ENCODE results near the gene MAPK11.
"Not testable (repeated sequence)": the region's sequence is repeated elsewhere in the genome, so short reads cannot be mapped to it uniquely, and the experiment has no call there.

Gene MAPK11

GRCh38 chr22:50275181-50276055 lies 5.2 kb upstream of the MAPK11 start:
- FAIRE-seq = no peak

DNA sequence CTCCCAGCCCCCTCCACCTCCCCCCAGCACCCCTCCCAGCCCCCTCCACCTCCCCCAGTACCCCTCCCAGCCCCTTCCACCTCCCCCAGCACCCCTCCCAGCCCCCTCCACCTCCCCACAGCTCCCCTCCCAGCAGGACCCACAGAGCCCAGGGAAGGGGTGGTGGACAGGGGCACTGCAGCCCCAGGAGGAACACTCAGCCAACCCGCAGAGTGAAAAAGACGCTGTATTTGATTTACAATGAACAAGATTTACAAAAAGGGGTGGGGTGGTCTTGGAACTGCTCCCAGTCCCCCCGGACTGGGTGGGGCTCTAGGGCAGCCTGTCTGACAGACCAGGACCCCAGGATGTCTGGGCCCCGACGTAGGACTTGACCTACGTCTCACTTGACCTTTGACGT lies 4.6 kb upstream of the MAPK11 start:
- no peak for FAIRE-seq

DNA sequence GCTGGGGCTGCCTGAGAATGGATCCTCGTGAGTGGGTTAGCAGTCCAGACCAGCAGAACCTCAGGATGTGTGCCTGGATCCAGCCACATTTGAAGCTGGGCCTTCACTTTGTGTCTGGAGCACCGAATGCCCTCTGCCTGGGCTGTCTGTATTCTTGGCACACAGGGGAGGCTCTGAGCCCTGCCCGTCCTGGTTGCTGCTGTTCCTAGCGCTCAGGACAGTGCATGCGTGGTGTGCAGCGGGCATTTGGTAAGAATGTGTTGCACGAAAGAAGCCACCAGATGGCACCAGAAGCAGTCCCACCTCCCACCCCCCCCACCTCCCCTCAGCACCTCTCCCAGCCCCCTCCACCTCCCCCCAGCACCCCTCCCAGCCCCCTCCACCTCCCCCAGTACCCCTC lies 4.1 kb upstream of the MAPK11 start:
- FAIRE-seq = no peak

- FAIRE-seq = not testable (repeated sequence)
These were observed 3.6 kb upstream of the MAPK11 start for GRCh38 chr22:50273781-50274180.

GRCh38 chr22:50273352-50273751 lies 3.2 kb upstream of the MAPK11 start:
- not testable (repeated sequence) for FAIRE-seq

DNA sequence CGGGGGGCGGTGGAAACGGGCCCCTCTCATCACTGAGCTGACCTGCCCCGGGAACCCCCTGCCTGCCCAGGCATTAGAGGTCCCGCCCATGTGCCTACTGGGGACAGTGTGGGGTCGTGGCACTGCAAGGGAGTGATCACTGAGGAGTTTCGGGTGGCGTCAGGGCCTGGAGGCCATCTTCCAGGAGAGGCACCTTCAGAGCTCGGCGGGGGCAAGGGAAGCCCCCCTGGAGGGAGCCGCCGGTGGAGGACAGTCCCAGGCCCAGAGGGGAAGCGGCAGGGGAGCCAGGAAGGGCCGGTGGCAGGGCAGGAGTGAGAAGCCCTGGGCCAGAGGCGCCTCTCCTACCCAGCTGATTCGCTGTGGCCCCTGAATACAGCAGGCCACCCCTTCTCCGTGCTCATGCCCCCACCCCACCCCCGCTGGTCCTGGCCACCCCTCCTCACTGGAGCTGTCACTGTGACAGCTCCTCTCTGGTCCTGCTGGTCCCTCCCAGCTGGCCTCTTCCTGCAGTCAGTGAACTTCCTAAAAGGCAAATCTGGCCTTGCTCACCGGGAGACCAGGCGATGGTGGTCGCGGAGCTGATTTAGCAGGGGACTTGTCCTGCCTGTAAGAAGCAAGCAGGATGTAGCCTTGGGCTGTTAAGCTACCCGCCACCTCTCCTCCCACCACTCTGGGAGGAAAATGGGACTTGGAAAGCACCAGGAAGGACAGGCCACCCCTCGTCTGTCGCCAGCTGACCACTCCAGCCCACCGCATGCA lies 2.0 kb upstream of the MAPK11 start:
- no peak for FAIRE-seq

GRCh38 chr22:50271519-50271970 lies 1.4 kb upstream of the MAPK11 start:
- FAIRE-seq = no peak

GRCh38 chr22:50270666-50271394 lies 650 bp upstream of the MAPK11 start:
- no peak for FAIRE-seq

DNA sequence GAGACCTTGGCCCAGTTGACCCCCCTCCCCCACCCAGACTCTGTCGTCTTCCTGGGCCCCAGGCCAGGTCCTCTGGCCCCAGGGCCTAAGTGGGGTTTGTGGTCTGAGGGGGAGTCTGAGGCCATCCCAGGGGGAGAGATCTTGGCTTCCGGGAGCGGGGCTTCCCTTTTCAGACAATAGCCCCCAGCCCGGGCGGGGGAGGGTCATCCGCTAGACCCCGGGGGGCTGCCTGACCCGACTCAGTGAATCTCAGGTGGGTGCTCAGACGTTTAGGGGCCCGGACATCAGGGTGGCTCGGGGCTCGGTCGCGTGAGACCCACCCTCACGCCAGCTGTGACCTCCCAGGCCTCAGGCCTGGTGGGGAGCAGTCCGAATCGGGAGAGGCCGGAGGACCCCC lies 609 bp downstream of the MAPK11 start:
- FAIRE-seq = no peak

GRCh38 chr22:50268655-50269113 lies 1.5 kb downstream of the MAPK11 start:
- FAIRE-seq = no peak

GRCh38 chr22:50267591-50268390 lies 2.4 kb downstream of the MAPK11 start:
- FAIRE-seq = no peak

DNA sequence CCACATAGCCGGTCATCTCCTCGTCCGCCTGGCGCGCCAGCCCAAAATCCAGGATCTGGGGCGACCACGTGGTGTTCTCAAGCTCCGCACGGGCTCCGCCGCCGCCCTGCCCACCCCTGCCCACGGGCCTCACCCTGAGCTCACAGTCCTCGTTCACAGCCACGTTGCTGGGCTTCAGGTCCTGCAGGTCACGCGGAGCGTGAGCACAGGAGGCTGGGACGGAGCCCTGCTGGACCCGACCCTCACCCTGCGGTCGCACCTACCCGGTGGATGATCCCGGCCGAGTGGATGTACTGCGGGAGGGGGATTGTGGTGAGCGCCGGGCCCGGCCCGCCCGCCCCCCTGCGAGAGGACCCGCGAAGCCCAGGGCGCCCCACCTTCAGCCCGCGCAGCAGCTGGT lies 3.2 kb downstream of the MAPK11 start:
- FAIRE-seq = no peak

DNA sequence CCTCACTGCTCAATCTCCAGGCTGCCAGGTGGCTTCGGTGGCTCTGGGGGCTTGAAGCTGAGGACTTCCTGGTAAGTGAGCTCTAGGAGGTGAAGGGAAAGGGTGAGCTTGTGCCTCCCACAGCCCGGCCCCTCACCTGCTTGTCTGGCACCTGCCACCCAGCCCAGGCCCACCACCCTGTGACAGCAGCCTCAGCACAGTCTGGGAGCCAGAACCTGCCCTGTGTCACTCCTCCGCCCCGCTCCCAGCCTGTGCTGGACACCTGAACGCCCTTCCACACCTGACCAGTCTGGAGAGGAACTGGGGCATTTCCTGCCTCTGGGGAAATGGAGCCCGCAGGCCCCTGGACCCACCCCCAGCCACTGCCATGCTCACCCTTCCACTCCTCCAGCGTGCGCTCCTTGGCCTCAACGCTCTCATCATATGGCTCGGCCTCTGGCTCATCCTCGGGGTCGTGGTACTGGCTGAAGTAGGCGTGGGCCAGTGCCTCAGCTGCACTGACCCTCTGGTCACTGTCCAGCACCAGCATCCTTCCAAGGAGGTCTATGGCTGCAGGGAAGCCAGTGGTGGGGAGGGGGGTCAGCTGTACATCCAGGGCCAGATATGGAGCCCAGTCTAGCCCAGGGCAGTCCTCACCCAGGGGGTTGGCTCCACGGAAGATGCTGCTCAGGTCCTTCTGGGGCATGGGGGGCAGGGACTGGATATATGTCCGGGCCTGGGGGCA lies 5.1 kb downstream of the MAPK11 start:
- FAIRE-seq = no peak

DNA sequence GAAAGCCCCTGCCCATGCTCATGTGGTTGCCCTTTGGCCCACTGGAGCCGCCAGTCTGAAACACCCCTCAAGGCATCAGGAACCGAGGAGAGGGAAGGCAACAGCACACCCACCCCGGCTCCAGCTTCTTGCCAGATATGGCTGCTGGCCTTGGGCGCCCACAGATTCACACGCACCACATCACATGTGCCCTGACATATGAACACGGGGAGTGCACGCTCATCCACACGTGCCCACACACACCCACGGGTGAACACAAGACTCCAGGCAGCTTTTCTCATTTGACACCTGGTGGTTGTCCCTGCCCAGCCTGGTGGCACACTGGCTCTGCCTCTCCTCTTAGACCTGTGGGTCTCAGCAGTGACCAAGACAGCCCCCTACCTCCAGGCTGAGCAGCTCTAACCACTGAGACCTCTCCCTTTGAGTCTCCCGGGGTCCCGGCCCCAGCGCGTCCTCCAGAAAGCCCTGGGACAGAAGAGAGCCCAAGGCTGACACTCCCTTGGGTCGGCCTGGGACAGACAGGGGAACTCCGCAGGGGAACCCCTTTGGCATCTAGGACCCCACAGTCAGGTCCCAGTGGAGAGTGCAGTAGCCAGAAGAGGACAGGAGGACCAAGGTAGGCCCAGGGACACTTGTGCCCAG lies 6.0 kb downstream of the MAPK11 start:
- no peak for FAIRE-seq

DNA sequence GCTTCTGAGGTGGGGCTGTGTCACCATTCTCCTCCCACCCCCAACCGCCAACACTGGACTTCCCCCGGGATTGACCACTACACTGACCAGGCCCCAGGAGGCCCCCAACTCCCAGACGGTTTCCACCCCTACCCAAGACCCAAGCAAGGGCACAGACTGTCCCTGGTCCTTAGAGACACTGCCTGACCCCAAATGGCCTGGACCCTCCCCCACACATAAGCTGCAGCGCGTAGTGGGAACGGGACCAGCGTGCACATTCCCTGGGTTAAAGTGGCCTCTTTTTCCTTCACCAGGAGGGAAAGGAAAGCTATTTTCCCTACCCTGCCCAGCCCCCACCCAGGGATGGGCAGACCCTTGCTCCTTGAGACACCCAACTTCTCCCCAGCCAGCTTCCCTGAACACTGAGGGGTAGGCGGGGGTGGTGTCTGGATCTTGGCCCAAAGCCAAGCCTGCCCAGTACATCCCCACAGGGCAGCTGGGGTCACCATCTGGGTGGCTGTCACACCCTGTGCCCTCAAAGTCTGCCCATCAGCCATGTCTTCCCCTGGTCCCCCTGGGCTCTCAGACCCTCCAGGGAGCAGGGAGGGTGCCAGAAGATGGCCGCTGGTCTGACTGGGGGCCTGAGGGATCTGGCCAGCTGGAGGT lies 7.1 kb downstream of the MAPK11 start:
- FAIRE-seq = no peak

DNA sequence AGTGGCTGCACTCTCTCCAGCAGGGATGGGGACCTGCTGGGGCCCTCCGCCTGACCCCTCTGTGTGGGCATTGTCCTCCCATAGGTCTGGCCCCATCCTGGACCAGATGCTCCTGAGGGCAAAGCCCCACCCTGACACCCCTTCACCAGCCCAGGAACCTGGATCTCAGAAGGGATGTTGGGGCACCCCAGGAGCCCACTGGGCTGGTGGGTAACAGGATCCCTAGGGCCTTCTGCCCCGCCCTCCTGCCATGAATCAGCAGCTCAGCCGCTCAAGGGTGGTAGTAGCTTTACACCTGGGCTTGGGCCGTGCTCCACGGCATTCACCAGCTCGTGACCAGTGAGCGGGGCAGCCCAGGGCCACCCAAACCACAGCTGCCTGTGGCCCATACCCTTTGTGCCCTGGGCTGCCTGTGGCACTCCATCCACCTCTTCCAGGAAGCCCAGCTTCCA lies 7.7 kb downstream of the MAPK11 start:
- no peak for FAIRE-seq

DNA sequence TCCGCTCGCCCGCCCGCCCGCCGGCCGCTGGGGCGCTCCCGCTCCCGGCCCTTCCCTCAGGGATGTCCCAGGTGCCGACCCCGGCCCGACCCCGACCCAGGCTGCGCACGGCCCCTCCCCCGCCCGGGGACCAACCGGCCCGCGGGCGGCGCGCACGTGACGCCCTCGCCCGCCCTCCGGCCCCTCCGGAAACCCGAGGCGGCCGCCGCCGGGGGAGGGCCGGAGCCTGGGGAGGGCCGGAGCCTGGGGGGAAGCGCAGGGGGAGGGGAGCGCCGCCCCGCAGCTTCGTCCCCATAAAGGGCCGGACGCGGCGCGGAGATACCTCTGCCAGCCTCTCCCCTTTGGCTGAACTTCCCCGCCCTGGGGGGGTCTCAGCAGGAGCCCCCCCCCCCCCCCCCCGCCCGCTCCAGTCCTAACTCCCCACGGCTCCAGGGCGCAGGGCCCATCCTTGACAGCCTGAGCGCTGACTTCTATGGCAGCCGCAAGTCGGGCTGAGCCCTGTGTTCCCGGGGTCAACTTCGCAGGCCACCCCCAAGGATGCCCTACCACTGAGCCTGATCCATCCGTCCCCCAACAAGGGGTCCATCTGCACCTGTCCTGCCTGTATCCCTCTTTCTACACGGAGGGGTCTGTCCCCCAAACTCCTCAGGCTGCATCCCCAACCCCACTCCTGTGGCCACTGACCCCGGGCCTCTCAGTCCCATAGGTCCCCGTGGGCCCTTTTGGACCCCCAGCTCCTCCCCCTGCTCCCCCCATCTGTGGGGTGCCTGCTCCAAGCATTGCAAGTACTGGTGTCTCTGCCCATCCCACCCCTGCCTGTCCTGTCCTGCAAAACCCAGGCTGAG lies 8.3 kb downstream of the MAPK11 start, which contains the start of gene MAPK12:
TSS of gene MAPK12 (minus strand) at position 69 of the 845 bp plus-strand sequence. CDS start 174 bp downstream, outside the sequence.
- FAIRE-seq = no peak

DNA sequence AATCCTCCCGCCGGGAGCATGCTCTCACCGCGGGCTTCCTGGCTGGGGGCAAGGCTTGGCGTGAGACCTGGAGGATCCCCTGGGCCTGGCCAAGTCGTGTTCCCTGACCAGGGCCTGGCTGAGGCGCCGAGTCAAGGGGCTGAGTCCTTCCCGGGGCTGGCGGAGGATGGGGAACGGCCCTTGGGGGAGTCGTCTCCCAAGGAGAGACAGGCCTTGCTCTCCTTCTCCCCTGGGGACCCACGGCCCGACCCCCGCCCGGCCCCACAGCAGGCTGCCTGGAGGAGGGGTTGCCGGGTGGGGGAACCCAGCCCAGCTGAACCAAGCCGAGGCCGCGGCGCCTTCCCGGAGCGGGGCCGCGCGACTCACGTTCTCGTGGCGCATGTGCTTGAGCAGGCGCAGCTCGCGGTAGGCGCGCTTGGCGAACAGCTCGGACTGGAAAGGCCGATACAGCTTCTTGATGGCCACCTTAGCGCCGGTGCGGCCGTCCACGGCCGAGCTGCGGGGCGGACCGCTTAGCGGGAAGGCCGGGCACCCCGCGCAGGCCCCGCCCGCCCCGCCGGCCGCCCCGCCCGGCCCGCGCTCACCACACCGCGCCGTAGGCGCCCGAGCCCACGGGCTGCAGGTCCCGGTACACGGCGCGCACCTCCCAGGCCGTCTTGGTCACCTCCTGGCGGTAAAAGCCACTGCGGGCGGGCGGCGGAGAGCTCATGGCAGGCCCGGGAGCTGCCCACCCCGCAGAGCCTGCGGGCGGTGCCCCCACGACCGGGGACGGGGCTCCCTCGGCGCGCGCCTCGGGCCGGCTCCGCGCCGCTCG lies 9.2 kb downstream of the MAPK11 start:
- no peak for FAIRE-seq

GRCh38 chr22:50260434-50260800 lies 9.8 kb downstream of the MAPK11 start:
- FAIRE-seq = no peak
